Hepatocyte (in vitro differentiated cells): ENCODE measurements around the gene B2M.

ENCODE experiments used
- EZH2 ChIP-seq: fragments of 200-600 bp; sonication (generic); IDR thresholded peaks from 2 replicates; pipeline ENCODE4 v1.6.1; 2016; ENCODE audit warnings: antibody characterized with exemption, mild to moderate bottlenecking, borderline replicate concordance
- EZH2phosphoT487 ChIP-seq: fragments of 200-600 bp; sonication (generic); IDR thresholded peaks from one replicate; pipeline ENCODE4 v1.6.1; 2018; ENCODE audit warnings: antibody characterized with exemption, mild to moderate bottlenecking, low read depth, moderate library complexity; ENCODE audit not compliant: unreplicated experiment, severe bottlenecking
- TF ChIP-seq, protein P1 (sequence below): fragments of 200-600 bp; sonication (generic); IDR thresholded peaks from 2 replicates; pipeline ENCODE4 v1.5.1; 2016; ENCODE audit warnings: antibody characterized with exemption, mild to moderate bottlenecking; ENCODE audit not compliant: poor library complexity

DNA sequence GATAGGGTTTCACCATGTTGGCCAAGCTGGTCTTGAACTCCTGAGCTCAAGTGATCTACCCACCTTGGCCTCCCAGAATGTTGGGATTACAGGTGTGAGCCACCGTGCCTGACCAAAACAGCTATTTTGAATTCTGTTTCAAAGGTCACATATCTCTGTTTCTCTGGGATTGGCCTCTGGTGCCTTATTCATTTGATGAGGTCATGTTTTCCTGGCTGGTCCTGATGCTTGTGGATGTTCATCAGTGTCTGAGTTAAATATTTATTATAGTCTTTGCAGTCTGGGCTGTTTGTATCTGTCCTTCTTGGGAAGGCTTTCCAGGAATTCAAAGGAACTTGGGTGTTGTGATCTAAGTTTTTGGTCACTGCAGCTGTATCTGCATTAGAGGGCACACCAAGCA, 5.3 kb upstream of the B2M start:
- TF ChIP-seq, protein P1, sequence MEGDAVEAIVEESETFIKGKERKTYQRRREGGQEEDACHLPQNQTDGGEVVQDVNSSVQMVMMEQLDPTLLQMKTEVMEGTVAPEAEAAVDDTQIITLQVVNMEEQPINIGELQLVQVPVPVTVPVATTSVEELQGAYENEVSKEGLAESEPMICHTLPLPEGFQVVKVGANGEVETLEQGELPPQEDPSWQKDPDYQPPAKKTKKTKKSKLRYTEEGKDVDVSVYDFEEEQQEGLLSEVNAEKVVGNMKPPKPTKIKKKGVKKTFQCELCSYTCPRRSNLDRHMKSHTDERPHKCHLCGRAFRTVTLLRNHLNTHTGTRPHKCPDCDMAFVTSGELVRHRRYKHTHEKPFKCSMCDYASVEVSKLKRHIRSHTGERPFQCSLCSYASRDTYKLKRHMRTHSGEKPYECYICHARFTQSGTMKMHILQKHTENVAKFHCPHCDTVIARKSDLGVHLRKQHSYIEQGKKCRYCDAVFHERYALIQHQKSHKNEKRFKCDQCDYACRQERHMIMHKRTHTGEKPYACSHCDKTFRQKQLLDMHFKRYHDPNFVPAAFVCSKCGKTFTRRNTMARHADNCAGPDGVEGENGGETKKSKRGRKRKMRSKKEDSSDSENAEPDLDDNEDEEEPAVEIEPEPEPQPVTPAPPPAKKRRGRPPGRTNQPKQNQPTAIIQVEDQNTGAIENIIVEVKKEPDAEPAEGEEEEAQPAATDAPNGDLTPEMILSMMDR, result no peak
- no peak for TF ChIP-seq EZH2phosphoT487
- TF ChIP-seq EZH2, result no peak
